Vagina (tissue), 2 donors: Measurements from ENCODE around the gene SSTR5.

ENCODE experiments used
- CTCF ChIP-seq, 3 experiments: fragments of 450-650 bp in 2 of 3; fragments of 200-600 bp in 1 of 3; sonication (generic) in 1 of 3; IDR thresholded peaks; one replicate each; pipeline ENCODE4 v1.5.1; 2017 to 2019; ENCODE audit warnings: antibody characterized with exemption in 3 of 3, mild to moderate bottlenecking in 2 of 3, moderate library complexity in 2 of 3
- POLR2A ChIP-seq, 2 donors: fragments of 450-650 bp; IDR thresholded peaks; one replicate each; pipeline ENCODE4 v1.6.1; 2017; ENCODE audit warnings: antibody characterized with exemption in 2 of 2, mild to moderate bottlenecking in 2 of 2, moderate library complexity in 2 of 2
- POLR2AphosphoS5 ChIP-seq, 2 donors: sonication (generic); formaldehyde crosslinking; IDR thresholded peaks; one replicate each; pipeline ENCODE4 v1.9.0; 2017; ENCODE audit warnings: antibody characterized with exemption in 2 of 2, mild to moderate bottlenecking in 2 of 2, low read depth in 1 of 2; ENCODE audit not compliant: insufficient read depth in 1 of 2

GRCh38 chr16:1048442-1049112 is 24.0 kb upstream of the SSTR5 start:
- TF ChIP-seq CTCF (IDR thresholded peaks at IDR 0.05): no peak
- TF ChIP-seq POLR2A (IDR thresholded peaks at IDR 0.05): no peak
- no peak for TF ChIP-seq POLR2AphosphoS5 (IDR thresholded peaks at IDR 0.05; ENCODE audit: insufficient read depth in 1 of 2, low read depth in 1 of 2)
